ENCODE data around the gene FILIP1L. TPM values are rescaled to one million over a fixed set of nuclear protein-coding genes. Genes with fewer than 3 reads are reported as not detected.

The FILIP1L gene
- total and polyA plus RNA-seq, 2 of the 4 experiments (the other 2 are of a cell fraction) = 11.5 to 19.9 TPM

DNA sequence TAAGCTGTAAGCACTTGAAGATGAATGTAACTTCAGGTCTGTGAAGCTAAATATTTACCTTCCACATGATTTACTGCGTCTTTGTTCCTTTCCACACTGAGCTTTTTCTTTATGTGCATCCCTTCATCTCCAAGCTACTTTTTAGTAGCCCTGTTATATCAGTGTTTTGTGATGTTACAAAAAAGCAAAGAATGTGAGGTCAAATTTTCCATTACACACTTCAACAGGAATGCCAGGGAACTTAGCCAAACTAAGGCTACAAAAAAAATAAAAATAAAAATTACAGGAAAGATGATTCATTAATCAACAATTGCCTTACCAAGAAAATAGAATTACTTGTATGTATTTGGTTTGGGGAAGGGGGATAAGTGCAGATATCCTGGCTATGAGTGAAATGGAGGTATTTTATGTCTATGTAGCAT, 73.0 kb downstream of the FILIP1L start:
- ATAC-seq (ENCODE audit: low read depth) = peak; percentile 22
- Histone ChIP-seq H3K4ac (ENCODE audit: low read depth, low read length) (peak overlapping the region; percentile 93), H4K20me1 (ENCODE audit: insufficient read depth, low read length) (no peaks in the 10 kb centered on the region), H4K8ac (ENCODE audit: low read depth in 2 of 2, low read length in 2 of 2) (peak overlapping the region; percentile 85 to 96), H3K9ac (ENCODE audit: low read depth, low read length) (peak overlapping the region; percentile 80; the same call in 1 of the 2 replicates), H3K27ac (ENCODE audit: insufficient read depth, low read length) (peak overlapping the region; percentile 98; the same call in 1 of the 2 replicates), H3K4me1 (ENCODE audit: control insufficient read depth, insufficient read depth, low read length) (peaks cover 20% of the 10 kb centered on the region), H3K4me2 (ENCODE audit: low read depth, low read length) (peak overlapping the region; percentile 40), H3K27me3 (ENCODE audit: control insufficient read depth, insufficient read depth, low read length) (no peaks in the 10 kb centered on the region), H3K56ac (ENCODE audit: extremely low read depth, insufficient read depth, low read length) (peak overlapping the region; percentile 93), H3K14ac (replicated peaks; ENCODE audit: low read depth, low read length) (peak overlapping the region; percentile 95; the same call in 1 of the 2 replicates), H4K91ac (ENCODE audit: insufficient read depth, low read depth, low read length) (peak overlapping the region; percentile 91), H2BK120ac (ENCODE audit: low read depth, low read length) (peak overlapping the region; percentile 98), H3K36me3 (ENCODE audit: control insufficient read depth, insufficient read depth, low read length) (no peaks in the 10 kb centered on the region), H3K23ac (ENCODE audit: low read depth, low read length) (peak overlapping the region; percentile 91; the same call in 1 of the 2 replicates), H3K9me3 (ENCODE audit: control insufficient read depth, insufficient read depth, low read length) (no peaks in the 10 kb centered on the region), H2AK9ac (replicated peaks; ENCODE audit: low read depth, low read length, poor library complexity) (no peak overlapping the region), H3K79me1 (ENCODE audit: low read depth in 1 of 2, low read length in 2 of 2) (no peaks in the 10 kb centered on the region; a peak in 2 of 4 replicates), H2BK20ac (ENCODE audit: low read depth, low read length) (peak overlapping the region; percentile 99), H4K5ac (ENCODE audit: low read depth, low read length) (peak overlapping the region; percentile 100), H2BK5ac (ENCODE audit: low read depth, low read length, poor library complexity, severe bottlenecking) (peak overlapping the region; percentile 100), H2AK5ac (ENCODE audit: low read depth, low read length) (no peak overlapping the region), H3K9me1 (ENCODE audit: insufficient read depth, low read length) (peaks cover 8% of the 10 kb centered on the region), H2BK15ac (ENCODE audit: low read depth, low read length) (peak overlapping the region; percentile 93; the same call in 2 of the 3 replicates), H2AFZ (replicated peaks; ENCODE audit: low read length, poor library complexity) (no peak overlapping the region), H3K18ac (ENCODE audit: low read depth, low read length) (peak overlapping the region; percentile 100), H3K4me3 (ENCODE audit: insufficient read depth, low read depth, low read length) (no peak overlapping the region)
- intact Hi-C loops (cut with micrococcal nuclease) = loop anchor here (1.0 to 5.0 kb wide), 5 partner anchors 33 to 213 kb away; no protein-coding TSS in a partner anchor
- POLR2A ChIA-PET (ENCODE audit: unreplicated experiment) = interaction anchor here (0.5 to 1.3 kb wide), 4 partner anchors 9 to 219 kb away, joined by 3 to 6 read pairs (median 3); partner anchors contain the start of gene TBC1D23
- dilution Hi-C loops (cut with HindIII; ENCODE audit: low sequenced_read_pairs, unreplicated experiment) = no loop called here
- peak; percentile 91 for DNase-seq
- BruUV-seq (replicated peaks) = no TSS peak
- in situ Hi-C loops (cut with MboI; ENCODE audit: low sequenced_read_pairs) = no loop called here
- TF ChIP-seq CEBPB (IDR thresholded peaks at IDR 0.05; ENCODE audit: low read depth, low read length) = 0 out of 2 replicates have a peak, but pooled peaks have one; percentile 20
- TF ChIP-seq MAFK (IDR thresholded peaks at IDR 0.05; ENCODE audit: low read depth, low read length) = no peak
- TF ChIP-seq POLR2A (IDR thresholded peaks at IDR 0.05; ENCODE audit: low read depth, low read length) = peak; percentile 47; the same call in 1 of the 2 replicates
- 0 out of 2 replicates have a peak, but pooled peaks have one; percentile 32 for TF ChIP-seq RFX5 (IDR thresholded peaks at IDR 0.05; ENCODE audit: low read depth, low read length)
- TF ChIP-seq FOS (IDR thresholded peaks at IDR 0.05; ENCODE audit: low read depth, low read length) = peak; percentile 20; the same call in 1 of the 2 replicates
- CTCF ChIA-PET = interaction anchor here (0.7 to 1.9 kb wide), 3 partner anchors 15 to 213 kb away, joined by 3 to 7 read pairs (median 4); no protein-coding TSS in a partner anchor
- no CpG with 5 or more reads among the region's 1 CpG for WGBS, 2 experiments (ENCODE audit: extremely low coverage in 2 of 2, insufficient read length in 1 of 2)

Data from IMR-90 (cell line).